HCT116 (cell line): Measurements from ENCODE around the gene FLOT1. TPM values are rescaled to one million over a fixed set of nuclear protein-coding genes. Genes with fewer than 3 reads are reported as not detected.

Source experiments
- ATAC-seq: fragments of 200-7000 bp; cut with Tn5 transposase; 2 replicates; pipeline ENCODE4 v1.9.1; 2020; ENCODE audit warnings: mild to moderate bottlenecking, moderate library complexity
- BruUV-seq: library from RNA; stranded (reverse); fragments of 400-500 nt; replicated peaks from 2 replicates; lab custom pipeline; 2021; lab: Mats Ljungman, UMichigan
- CTCF ChIA-PET: fragments of 300-600 bp; sonication (Branson Sonifier 250); formaldehyde crosslinking; loops from one replicate; lab custom pipeline; 2021; ENCODE audit warnings: antibody characterized with exemption; lab: Charles Lee
- POLR2A ChIA-PET: fragments of 300-600, 350-600 bp; sonication (Branson Sonifier 250); formaldehyde crosslinking; loops from one replicate; lab custom pipeline; 2021; ENCODE audit warnings: antibody characterized with exemption; lab: Charles Lee
- RAD21 ChIA-PET, 2 experiments: fragments of 300-600 bp; sonication (Branson Sonifier 250); formaldehyde crosslinking; loops; one replicate each; lab custom pipeline; 2023; ENCODE audit warnings: low total read pairs in 2 of 2; ENCODE audit not compliant: uncharacterized antibody in 2 of 2, unreplicated experiment in 2 of 2, low non-redundant PET in 1 of 2; lab: Charles Lee
- DNase-seq: peaks from one replicate; pipeline ENCODE4 v3.0.0-alpha.2; 2010; ENCODE audit warnings: low read depth, low spot score
- H2AFZ ChIP-seq: fragments of 200-600 bp; shearing (Covaris generic), sonication (generic); 2 replicates; pipeline ENCODE4 v1.6.1; 2017; ENCODE audit warnings: low read depth, mixed run types, mixed read lengths, antibody characterized with exemption, low read length; ENCODE audit not compliant: poor library complexity, severe bottlenecking
- H3K27ac ChIP-seq: 2 replicates; pipeline ENCODE4 v1.5.1; 2012; ENCODE audit warnings: low read depth, low read length
- H3K27me3 ChIP-seq: fragments of 200-600 bp; sonication (generic); 2 replicates; pipeline ENCODE4 v1.6.1; 2016; ENCODE audit warnings: mixed run types, low read length, mixed read lengths; ENCODE audit not compliant: insufficient read depth
- H3K36me3 ChIP-seq, 2 experiments: fragments of 200-500 bp in 1 of 2; fragments of 200-600 bp in 1 of 2; sonication (Bioruptor generic) in 1 of 2; sonication (generic) in 1 of 2; 2 replicates each; pipeline versions ENCODE4 v1.5.1 to v1.6.1; 2014 to 2016; ENCODE audit warnings: low read length in 2 of 2, inconsistent platforms in 1 of 2, mixed read lengths in 1 of 2, mixed run types in 1 of 2; ENCODE audit not compliant: insufficient read depth in 2 of 2, control insufficient read depth in 1 of 2
- H3K4me1 ChIP-seq, 2 experiments: fragments of 200-600 bp in 1 of 2; sonication (generic) in 1 of 2; 2 replicates each; pipeline versions ENCODE4 v1.5.1 to v1.6.1; 2012 to 2017; ENCODE audit warnings: low read length in 2 of 2, inconsistent platforms in 1 of 2, mild to moderate bottlenecking in 1 of 2, mixed read lengths in 1 of 2, mixed run types in 1 of 2, moderate library complexity in 1 of 2; ENCODE audit not compliant: insufficient read depth in 2 of 2, control insufficient read depth in 1 of 2
- H3K4me2 ChIP-seq: fragments of 200-600 bp; sonication (generic); 2 replicates; pipeline ENCODE4 v1.6.1; 2017; ENCODE audit warnings: mixed run types, low read length, mixed read lengths
- H3K4me3 ChIP-seq, 2 experiments: fragments of 200-600 bp in 1 of 2; sonication (generic) in 1 of 2; replicated peaks in 1 of 2; 2 replicates each; pipeline ENCODE4 v1.5.1; 2011 to 2016; ENCODE audit warnings: low read length in 2 of 2, control low read depth in 1 of 2, low read depth in 1 of 2, mild to moderate bottlenecking in 1 of 2, mixed read lengths in 1 of 2, mixed run types in 1 of 2
- H3K79me2 ChIP-seq: fragments of 200-600 bp; sonication (generic); 2 replicates; pipeline ENCODE4 v1.6.1; 2017; ENCODE audit warnings: mild to moderate bottlenecking, mixed run types, low read length, moderate library complexity, mixed read lengths; ENCODE audit not compliant: insufficient read depth
- H3K9ac ChIP-seq: fragments of 200-600 bp; sonication (generic); 2 replicates; pipeline ENCODE4 v1.6.1; 2016; ENCODE audit warnings: low read length, mixed read lengths
- H3K9me2 ChIP-seq: fragments of 200-600 bp; sonication (generic), shearing (Covaris generic); 2 replicates; pipeline ENCODE4 v1.6.1; 2017; ENCODE audit warnings: mixed run types, mild to moderate bottlenecking, moderate library complexity; ENCODE audit not compliant: insufficient read depth
- H3K9me3 ChIP-seq, 2 experiments: fragments of 200-500 bp in 1 of 2; fragments of 200-600 bp in 1 of 2; sonication (Bioruptor generic) in 1 of 2; sonication (generic) in 1 of 2; 2 replicates each; pipeline ENCODE4 v1.6.1; 2014 to 2017; ENCODE audit warnings: low read length in 2 of 2, mixed read lengths in 2 of 2, inconsistent platforms in 1 of 2, low read depth in 1 of 2, mild to moderate bottlenecking in 1 of 2, mixed run types in 1 of 2, moderate library complexity in 1 of 2; ENCODE audit not compliant: control insufficient read depth in 1 of 2, insufficient read depth in 1 of 2
- H4K20me1 ChIP-seq: fragments of 200-600 bp; sonication (generic), shearing (Covaris generic); 2 replicates; pipeline ENCODE4 v1.6.1; 2017; ENCODE audit warnings: mixed run types, mild to moderate bottlenecking, moderate library complexity; ENCODE audit not compliant: insufficient read depth
- CBX3 ChIP-seq: IDR thresholded peaks from 2 replicates; pipeline ENCODE4 v1.6.1; 2012; ENCODE audit warnings: low read depth
- CEBPB ChIP-seq: IDR thresholded peaks from 2 replicates; pipeline ENCODE4 v1.6.1; 2012; ENCODE audit warnings: low read depth
- EGR1 ChIP-seq: IDR thresholded peaks from 2 replicates; pipeline ENCODE4 v1.6.1; 2012; ENCODE audit warnings: low read depth
- ELF1 ChIP-seq: IDR thresholded peaks from 2 replicates; pipeline ENCODE4 v1.6.1; 2012; ENCODE audit warnings: low read depth, borderline replicate concordance
- EZH2phosphoT487 ChIP-seq: fragments of 200-600 bp; IDR thresholded peaks from 2 replicates; pipeline ENCODE4 v1.6.1; 2018; ENCODE audit warnings: antibody characterized with exemption, borderline replicate concordance
- FOSL1 ChIP-seq: IDR thresholded peaks from 2 replicates; pipeline ENCODE4 v1.6.1; 2012; ENCODE audit warnings: low read depth
- JUND ChIP-seq: IDR thresholded peaks from 2 replicates; pipeline ENCODE4 v1.6.1; 2012
- POLR2A ChIP-seq: IDR thresholded peaks from 2 replicates; pipeline ENCODE4 v1.7.0; 2011; ENCODE audit warnings: borderline replicate concordance; ENCODE audit not compliant: insufficient read depth, insufficient read length; ENCODE audit errors: extremely low read depth
- POLR2AphosphoS5 ChIP-seq: IDR thresholded peaks from 2 replicates; pipeline ENCODE4 v1.6.1; 2011; ENCODE audit warnings: mild to moderate bottlenecking, low read depth, low read length, moderate library complexity
- SP1 ChIP-seq: IDR thresholded peaks from 2 replicates; pipeline ENCODE4 v1.6.1; 2012; ENCODE audit warnings: low read depth
- TCF7L2 ChIP-seq: IDR thresholded peaks from 2 replicates; pipeline ENCODE4 v1.7.0; 2011; ENCODE audit warnings: borderline replicate concordance, inconsistent platforms; ENCODE audit not compliant: insufficient read depth, insufficient read length; ENCODE audit errors: extremely low read depth
- YY1 ChIP-seq: IDR thresholded peaks from 2 replicates; pipeline ENCODE4 v1.6.1; 2011; ENCODE audit warnings: low read length, low read depth, moderate library complexity, mild to moderate bottlenecking; ENCODE audit not compliant: insufficient replicate concordance; ENCODE audit errors: extremely low read depth
- ZFX ChIP-seq: fragments of 450-650 bp; IDR thresholded peaks from 2 replicates; pipeline ENCODE4 v1.6.1; 2017
- ZNF274 ChIP-seq: fragments of 200-500 bp; sonication (Bioruptor generic); IDR thresholded peaks from 2 replicates; pipeline ENCODE4 v1.6.1; 2014; ENCODE audit warnings: mild to moderate bottlenecking, low read depth, low read length, inconsistent platforms
- intact Hi-C: fragments of 100-400 bp; cut with micrococcal nuclease; formaldehyde crosslinking; loops from 2 replicates; pipeline ENCODE4 v1.10.0; 2022
- total RNA-seq: library from RNA; stranded (reverse); gene quantifications from one replicate; pipeline ENCODE4 v1.2.1, GENCODE V29; 2021; ENCODE audit not compliant: unreplicated experiment
- TF ChIP-seq, protein P1 (sequence below): IDR thresholded peaks from 2 replicates; pipeline ENCODE4 v1.6.1; 2012; ENCODE audit warnings: low read depth
- TF ChIP-seq, protein P2 (sequence below): IDR thresholded peaks from 2 replicates; pipeline ENCODE4 v1.6.1; 2012
- TF ChIP-seq, protein P3 (sequence below), 3 experiments: fragments of 200-600 bp in 1 of 3; sonication (generic) in 1 of 3; IDR thresholded peaks in 2 of 3; conservative IDR thresholded peaks in 1 of 3; 2 replicates each; pipeline ENCODE4 v1.5.1; 2012 to 2017; ENCODE audit warnings: low read depth in 2 of 3, low read length in 2 of 3, antibody characterized with exemption in 1 of 3, borderline replicate concordance in 1 of 3, control low read depth in 1 of 3, mild to moderate bottlenecking in 1 of 3, mixed read lengths in 1 of 3, mixed run types in 1 of 3, moderate library complexity in 1 of 3; ENCODE audit not compliant: insufficient read depth in 1 of 3
- TF ChIP-seq, protein P4 (sequence below): IDR thresholded peaks from 2 replicates; pipeline ENCODE4 v1.6.1; 2012

The FLOT1 gene
- total RNA-seq, 1 experiment from 2014 or later: 117 TPM

DNA sequence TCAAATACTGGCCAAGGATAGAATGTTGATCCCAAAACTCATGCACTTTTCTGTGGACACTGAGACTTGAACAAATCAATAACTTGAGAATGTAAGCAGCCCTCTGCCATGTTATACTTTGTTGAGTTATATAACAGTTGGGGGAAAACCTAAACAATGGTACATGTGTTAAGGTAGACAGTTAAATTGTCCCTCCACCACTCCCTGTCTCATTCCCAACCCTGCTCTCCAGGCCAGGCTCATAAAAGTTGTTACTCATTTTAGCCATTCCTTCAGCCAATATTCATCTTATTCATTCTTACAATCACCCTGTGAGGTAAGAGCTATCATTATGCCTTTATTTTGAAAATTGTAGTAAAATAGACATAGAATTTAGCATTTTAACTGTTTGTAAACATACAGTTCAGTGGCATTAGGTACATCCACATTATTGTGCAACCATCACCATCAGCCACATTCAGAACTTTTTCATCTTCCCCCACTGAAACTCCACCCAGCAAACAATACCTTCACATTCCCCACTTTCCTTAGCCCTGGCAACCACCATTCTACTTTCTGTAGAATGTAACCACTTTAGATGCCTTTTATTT lies 40.0 kb upstream of the FLOT1 start:
- Histone ChIP-seq H2AFZ (no peak overlapping the region), H3K27ac (peak overlapping the region; percentile 92), H3K9me3 (no peaks in the 10 kb centered on the region)
- RAD21 ChIA-PET: interaction anchor here in 1 of 2 experiments (1.1 kb wide), 1 partner anchor 30 kb away, joined by 4 read pairs; no protein-coding TSS in a partner anchor
- ATAC-seq: peak; percentile 47
- TF ChIP-seq ZFX: no peak
- TF ChIP-seq EGR1: 0 out of 2 replicates have a peak, but pooled peaks have one; percentile 9
- TF ChIP-seq FOSL1: peak; percentile 45; the same call in 1 of the 2 replicates
- TF ChIP-seq, protein P1, sequence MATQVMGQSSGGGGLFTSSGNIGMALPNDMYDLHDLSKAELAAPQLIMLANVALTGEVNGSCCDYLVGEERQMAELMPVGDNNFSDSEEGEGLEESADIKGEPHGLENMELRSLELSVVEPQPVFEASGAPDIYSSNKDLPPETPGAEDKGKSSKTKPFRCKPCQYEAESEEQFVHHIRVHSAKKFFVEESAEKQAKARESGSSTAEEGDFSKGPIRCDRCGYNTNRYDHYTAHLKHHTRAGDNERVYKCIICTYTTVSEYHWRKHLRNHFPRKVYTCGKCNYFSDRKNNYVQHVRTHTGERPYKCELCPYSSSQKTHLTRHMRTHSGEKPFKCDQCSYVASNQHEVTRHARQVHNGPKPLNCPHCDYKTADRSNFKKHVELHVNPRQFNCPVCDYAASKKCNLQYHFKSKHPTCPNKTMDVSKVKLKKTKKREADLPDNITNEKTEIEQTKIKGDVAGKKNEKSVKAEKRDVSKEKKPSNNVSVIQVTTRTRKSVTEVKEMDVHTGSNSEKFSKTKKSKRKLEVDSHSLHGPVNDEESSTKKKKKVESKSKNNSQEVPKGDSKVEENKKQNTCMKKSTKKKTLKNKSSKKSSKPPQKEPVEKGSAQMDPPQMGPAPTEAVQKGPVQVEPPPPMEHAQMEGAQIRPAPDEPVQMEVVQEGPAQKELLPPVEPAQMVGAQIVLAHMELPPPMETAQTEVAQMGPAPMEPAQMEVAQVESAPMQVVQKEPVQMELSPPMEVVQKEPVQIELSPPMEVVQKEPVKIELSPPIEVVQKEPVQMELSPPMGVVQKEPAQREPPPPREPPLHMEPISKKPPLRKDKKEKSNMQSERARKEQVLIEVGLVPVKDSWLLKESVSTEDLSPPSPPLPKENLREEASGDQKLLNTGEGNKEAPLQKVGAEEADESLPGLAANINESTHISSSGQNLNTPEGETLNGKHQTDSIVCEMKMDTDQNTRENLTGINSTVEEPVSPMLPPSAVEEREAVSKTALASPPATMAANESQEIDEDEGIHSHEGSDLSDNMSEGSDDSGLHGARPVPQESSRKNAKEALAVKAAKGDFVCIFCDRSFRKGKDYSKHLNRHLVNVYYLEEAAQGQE: no peak
- no peak for TF ChIP-seq ZNF274
- TF ChIP-seq SP1: peak; percentile 64
- no peak for TF ChIP-seq EZH2phosphoT487
- TF ChIP-seq POLR2A: no peak
- TF ChIP-seq, protein P2, sequence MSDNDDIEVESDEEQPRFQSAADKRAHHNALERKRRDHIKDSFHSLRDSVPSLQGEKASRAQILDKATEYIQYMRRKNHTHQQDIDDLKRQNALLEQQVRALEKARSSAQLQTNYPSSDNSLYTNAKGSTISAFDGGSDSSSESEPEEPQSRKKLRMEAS: 0 out of 2 replicates have a peak, but pooled peaks have one; percentile 20
- no peak for TF ChIP-seq CBX3
- TF ChIP-seq YY1: no peak
- peak; percentile 16; the same call in 1 of the 2 replicates for TF ChIP-seq POLR2AphosphoS5
- TF ChIP-seq, protein P3, sequence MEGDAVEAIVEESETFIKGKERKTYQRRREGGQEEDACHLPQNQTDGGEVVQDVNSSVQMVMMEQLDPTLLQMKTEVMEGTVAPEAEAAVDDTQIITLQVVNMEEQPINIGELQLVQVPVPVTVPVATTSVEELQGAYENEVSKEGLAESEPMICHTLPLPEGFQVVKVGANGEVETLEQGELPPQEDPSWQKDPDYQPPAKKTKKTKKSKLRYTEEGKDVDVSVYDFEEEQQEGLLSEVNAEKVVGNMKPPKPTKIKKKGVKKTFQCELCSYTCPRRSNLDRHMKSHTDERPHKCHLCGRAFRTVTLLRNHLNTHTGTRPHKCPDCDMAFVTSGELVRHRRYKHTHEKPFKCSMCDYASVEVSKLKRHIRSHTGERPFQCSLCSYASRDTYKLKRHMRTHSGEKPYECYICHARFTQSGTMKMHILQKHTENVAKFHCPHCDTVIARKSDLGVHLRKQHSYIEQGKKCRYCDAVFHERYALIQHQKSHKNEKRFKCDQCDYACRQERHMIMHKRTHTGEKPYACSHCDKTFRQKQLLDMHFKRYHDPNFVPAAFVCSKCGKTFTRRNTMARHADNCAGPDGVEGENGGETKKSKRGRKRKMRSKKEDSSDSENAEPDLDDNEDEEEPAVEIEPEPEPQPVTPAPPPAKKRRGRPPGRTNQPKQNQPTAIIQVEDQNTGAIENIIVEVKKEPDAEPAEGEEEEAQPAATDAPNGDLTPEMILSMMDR (IDR thresholded peaks at IDR 0.05 in 2 of 3, conservative IDR thresholded peaks at IDR 0.05 in 1 of 3; ENCODE audit: borderline replicate concordance in 1 of 3, insufficient read depth in 1 of 3, low read depth in 2 of 3, low read length in 2 of 3): no peak
- TF ChIP-seq TCF7L2: no peak
- peak; percentile 85 for TF ChIP-seq CEBPB
- no peak for TF ChIP-seq ELF1
- TF ChIP-seq JUND: peak; percentile 56
- TF ChIP-seq, protein P4, sequence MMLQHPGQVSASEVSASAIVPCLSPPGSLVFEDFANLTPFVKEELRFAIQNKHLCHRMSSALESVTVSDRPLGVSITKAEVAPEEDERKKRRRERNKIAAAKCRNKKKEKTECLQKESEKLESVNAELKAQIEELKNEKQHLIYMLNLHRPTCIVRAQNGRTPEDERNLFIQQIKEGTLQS: no peak
- TF ChIP-seq, all 23 proteins: peak for 7
- no peaks in the 10 kb centered on the region for H3K79me2 ChIP-seq
- no peaks in the 10 kb centered on the region for H4K20me1 ChIP-seq
- H3K4me2 ChIP-seq: peak overlapping the region; percentile 84
- H3K36me3 ChIP-seq: no peaks in the 10 kb centered on the region
- ChIA-PET CTCF (no interaction called here), POLR2A (interaction anchor here (0.9 to 14.9 kb wide), 18 partner anchors 8 to 60 kb away, joined by 3 to 137 read pairs (median 8); partner anchors contain the start of genes FLOT1 and IER3)
- BruUV-seq: TSS peak; percentile 90
- H3K9ac ChIP-seq: peak overlapping the region; percentile 78
- peaks cover 81 to 99% of the 10 kb centered on the region in 2 experiments for H3K4me1 ChIP-seq
- H3K9me2 ChIP-seq: no peaks in the 10 kb centered on the region
- intact Hi-C loops: loop anchor here (1.0 to 2.0 kb wide), 3 partner anchors 30 to 38 kb away; partner anchors contain the start of gene IER3
- DNase-seq: peak; percentile 75
- peak overlapping the region; percentile 27 to 48 for H3K4me3 ChIP-seq
- H3K27me3 ChIP-seq: no peaks in the 10 kb centered on the region
